Endothelial cell (in vitro differentiated cells): Measurements from ENCODE around the gene TRIM2. TPM values are rescaled to one million over a fixed set of nuclear protein-coding genes. Genes with fewer than 3 reads are reported as not detected.

ENCODE experiments used
- DNase-seq: peaks from one replicate; pipeline ENCODE4 v3.0.0; 2021; ENCODE audit warnings: low spot score
- H3K27ac Mint-ChIP-seq: one replicate; pipeline ENCODE4 v1.8.0; 2021; ENCODE audit warnings: mixed read lengths, inconsistent platforms; ENCODE audit not compliant: unreplicated experiment
- H3K27me3 Mint-ChIP-seq: one replicate; pipeline ENCODE4 v1.8.0; 2021; ENCODE audit warnings: mild to moderate bottlenecking, moderate library complexity, mixed read lengths, inconsistent platforms; ENCODE audit not compliant: unreplicated experiment
- H3K36me3 Mint-ChIP-seq: one replicate; pipeline ENCODE4 v1.8.0; 2021; ENCODE audit warnings: mild to moderate bottlenecking, low read depth, mixed read lengths, inconsistent platforms; ENCODE audit not compliant: unreplicated experiment
- H3K4me1 Mint-ChIP-seq: one replicate; pipeline ENCODE4 v1.8.0; 2021; ENCODE audit warnings: mild to moderate bottlenecking, mixed read lengths, inconsistent platforms; ENCODE audit not compliant: unreplicated experiment
- H3K4me3 Mint-ChIP-seq: one replicate; pipeline ENCODE4 v1.8.0; 2021; ENCODE audit warnings: mild to moderate bottlenecking, mixed read lengths, inconsistent platforms; ENCODE audit not compliant: unreplicated experiment
- H3K9me3 Mint-ChIP-seq: one replicate; pipeline ENCODE4 v1.8.0; 2021; ENCODE audit warnings: mixed read lengths, inconsistent platforms; ENCODE audit not compliant: unreplicated experiment
- CTCF ChIP-seq: fragments of 200-600 bp; sonication (generic); IDR thresholded peaks from one replicate; pipeline ENCODE4 v1.5.0; 2021; ENCODE audit warnings: antibody characterized with exemption; ENCODE audit not compliant: unreplicated experiment
- total RNA-seq: library from RNA; stranded (reverse); fragmentation: NEBNext Ultra II Directional; extraction: Animal tissue kit (Norgen Biotek cat#: 25700); gene quantifications from one replicate; pipeline ENCODE4 v1.2.1, GENCODE V29; 2021; ENCODE audit not compliant: unreplicated experiment

Gene TRIM2
- total RNA-seq, 1 donor from 2014 or later: 15.4 TPM

- Mint-ChIP-seq H3K4me3 (no peak overlapping the region), H3K9me3 (no peaks in the 10 kb centered on the region), H3K27ac (no peak overlapping the region), H3K4me1 (no peaks in the 10 kb centered on the region), H3K27me3 (no peaks in the 10 kb centered on the region), H3K36me3 (no peaks in the 10 kb centered on the region)
- no peak for TF ChIP-seq CTCF
- DNase-seq: no peak
These were observed 128.7 kb downstream of the TRIM2 start for GRCh38 chr4:153332936-153333335.

- no peak overlapping the region for H3K4me3 Mint-ChIP-seq
- no peak for TF ChIP-seq CTCF
- no peaks in the 10 kb centered on the region for H3K9me3 Mint-ChIP-seq
- no peaks in the 10 kb centered on the region for H3K36me3 Mint-ChIP-seq
- no peak overlapping the region for H3K27ac Mint-ChIP-seq
- DNase-seq: no peak
- no peaks in the 10 kb centered on the region for H3K27me3 Mint-ChIP-seq
- no peaks in the 10 kb centered on the region for H3K4me1 Mint-ChIP-seq
These were observed 129.6 kb downstream of the TRIM2 start for GRCh38 chr4:153333874-153334273.

- Mint-ChIP-seq H3K27me3 (no peaks in the 10 kb centered on the region), H3K27ac (no peak overlapping the region), H3K9me3 (no peaks in the 10 kb centered on the region), H3K36me3 (no peaks in the 10 kb centered on the region), H3K4me3 (no peak overlapping the region), H3K4me1 (peaks cover under 1% of the 10 kb centered on the region)
- no peak for DNase-seq
- no peak for TF ChIP-seq CTCF
These were observed 131.4 kb downstream of the TRIM2 start for GRCh38 chr4:153335665-153336064.

GRCh38 chr4:153337686-153338085, 133.4 kb downstream of the TRIM2 start:
- Mint-ChIP-seq H3K36me3 (no peaks in the 10 kb centered on the region), H3K4me3 (no peak overlapping the region), H3K9me3 (no peaks in the 10 kb centered on the region), H3K27me3 (peaks cover 2% of the 10 kb centered on the region), H3K27ac (no peak overlapping the region), H3K4me1 (peaks cover 20% of the 10 kb centered on the region)
- DNase-seq: no peak
- no peak for TF ChIP-seq CTCF

- no peak for TF ChIP-seq CTCF
- peak overlapping the region; percentile 3 for H3K27ac Mint-ChIP-seq
- H3K4me3 Mint-ChIP-seq: no peak overlapping the region
- DNase-seq: peak; percentile 15
- peaks cover 38% of the 10 kb centered on the region for H3K4me1 Mint-ChIP-seq
- no peaks in the 10 kb centered on the region for H3K9me3 Mint-ChIP-seq
- H3K36me3 Mint-ChIP-seq: no peaks in the 10 kb centered on the region
- H3K27me3 Mint-ChIP-seq: peaks cover 7% of the 10 kb centered on the region
These were observed 137.4 kb downstream of the TRIM2 start for GRCh38 chr4:153341575-153342090.
